ENCODE results near the gene FBXL17. TPM values are rescaled to one million over a fixed set of nuclear protein-coding genes. Genes with fewer than 3 reads are reported as not detected.
A peak's percentile ranks its signal among the peaks of the same experiment; 100 is the strongest.

FBXL17 gene
- total RNA-seq, 1 donor from 2014 or later: 11.6 TPM

DNA sequence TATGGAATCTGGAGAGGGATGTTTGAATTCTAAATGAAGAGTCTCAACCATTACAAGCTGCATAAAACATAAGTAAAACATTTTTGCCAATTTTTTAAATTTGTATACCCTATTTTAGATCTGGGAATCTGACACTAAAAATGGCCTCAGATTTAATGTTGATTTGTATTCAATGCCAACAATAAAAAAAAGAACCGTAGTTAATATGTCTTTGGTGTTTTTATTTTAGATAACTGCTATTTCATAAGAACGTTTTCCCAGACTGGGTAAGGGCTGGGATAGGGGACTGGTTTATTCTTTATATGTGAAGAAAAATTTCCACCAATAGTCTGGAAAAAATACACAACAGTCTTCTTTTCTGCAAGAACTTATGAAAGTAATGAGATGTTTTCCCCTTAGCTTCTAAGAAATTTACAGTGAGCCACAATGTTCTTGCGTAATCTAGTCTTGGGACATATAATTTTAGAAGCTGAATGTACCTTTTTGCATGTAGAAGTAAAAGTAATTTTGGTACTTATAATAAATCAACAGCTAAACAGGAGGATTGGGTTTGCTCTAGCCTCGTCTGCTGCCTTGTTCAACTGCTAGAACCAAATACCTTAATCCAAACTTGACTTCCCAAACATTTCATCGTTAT lies 466.6 kb downstream of the FBXL17 start:
- Histone ChIP-seq H3K27me3 (ENCODE audit: control insufficient read depth, insufficient read depth, low read length) (no peaks in the 10 kb centered on the region), H3K4me3 (ENCODE audit: low read depth, low read length) (no peak overlapping the region), H3K36me3 (ENCODE audit: control insufficient read depth, insufficient read depth, low read length) (no peaks in the 10 kb centered on the region)
- no peak for DNase-seq (ENCODE audit: low read depth)
- TF ChIP-seq, protein P1, sequence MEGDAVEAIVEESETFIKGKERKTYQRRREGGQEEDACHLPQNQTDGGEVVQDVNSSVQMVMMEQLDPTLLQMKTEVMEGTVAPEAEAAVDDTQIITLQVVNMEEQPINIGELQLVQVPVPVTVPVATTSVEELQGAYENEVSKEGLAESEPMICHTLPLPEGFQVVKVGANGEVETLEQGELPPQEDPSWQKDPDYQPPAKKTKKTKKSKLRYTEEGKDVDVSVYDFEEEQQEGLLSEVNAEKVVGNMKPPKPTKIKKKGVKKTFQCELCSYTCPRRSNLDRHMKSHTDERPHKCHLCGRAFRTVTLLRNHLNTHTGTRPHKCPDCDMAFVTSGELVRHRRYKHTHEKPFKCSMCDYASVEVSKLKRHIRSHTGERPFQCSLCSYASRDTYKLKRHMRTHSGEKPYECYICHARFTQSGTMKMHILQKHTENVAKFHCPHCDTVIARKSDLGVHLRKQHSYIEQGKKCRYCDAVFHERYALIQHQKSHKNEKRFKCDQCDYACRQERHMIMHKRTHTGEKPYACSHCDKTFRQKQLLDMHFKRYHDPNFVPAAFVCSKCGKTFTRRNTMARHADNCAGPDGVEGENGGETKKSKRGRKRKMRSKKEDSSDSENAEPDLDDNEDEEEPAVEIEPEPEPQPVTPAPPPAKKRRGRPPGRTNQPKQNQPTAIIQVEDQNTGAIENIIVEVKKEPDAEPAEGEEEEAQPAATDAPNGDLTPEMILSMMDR (IDR thresholded peaks at IDR 0.05; ENCODE audit: insufficient read depth, low read length, poor library complexity, severe bottlenecking): no peak

DNA sequence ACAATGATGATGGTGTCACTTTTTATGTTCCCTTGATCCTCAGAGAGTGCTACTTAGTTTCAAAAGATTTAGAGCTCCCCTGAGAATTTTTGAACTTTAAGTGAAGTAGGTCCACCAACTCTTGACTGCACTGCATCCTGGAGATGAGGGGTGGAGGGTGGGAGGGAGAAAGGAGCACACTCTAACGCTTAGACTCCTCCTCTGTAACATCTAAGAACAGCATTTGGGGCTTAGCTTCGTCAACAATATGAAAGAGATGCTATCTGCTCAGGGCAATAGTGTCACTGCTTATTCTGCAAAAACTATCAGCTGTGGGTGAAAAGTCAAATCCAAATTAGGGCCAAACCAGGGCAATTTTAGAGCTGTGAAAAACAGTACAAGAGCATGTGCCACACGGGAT lies 468.4 kb downstream of the FBXL17 start:
- no peaks in the 10 kb centered on the region for H3K27me3 ChIP-seq (ENCODE audit: control insufficient read depth, insufficient read depth, low read length)
- H3K36me3 ChIP-seq (ENCODE audit: control insufficient read depth, insufficient read depth, low read length): no peaks in the 10 kb centered on the region
- no peak overlapping the region for H3K4me3 ChIP-seq (ENCODE audit: low read depth, low read length)
- no peak for DNase-seq (ENCODE audit: low read depth)
- TF ChIP-seq, protein P1 (IDR thresholded peaks at IDR 0.05; ENCODE audit: insufficient read depth, low read length, poor library complexity, severe bottlenecking): no peak

DNA sequence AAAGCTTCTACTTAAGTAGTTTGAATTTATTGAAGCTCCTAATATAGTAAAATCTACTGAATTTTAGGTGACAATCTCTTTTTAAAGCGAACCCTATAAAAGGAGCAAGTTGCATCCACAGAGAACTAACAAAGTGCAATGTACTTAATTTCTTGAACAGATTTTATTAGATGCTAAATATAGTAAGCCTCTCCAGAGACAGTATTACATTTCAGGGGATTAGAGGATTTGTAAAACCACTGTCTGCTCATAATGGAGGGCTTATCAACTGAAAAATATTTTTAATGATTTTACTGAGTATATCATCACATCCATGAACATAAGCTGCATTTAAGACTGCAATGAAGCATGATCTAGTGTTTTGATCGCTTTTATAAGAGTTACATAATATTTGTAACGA lies 481.2 kb downstream of the FBXL17 start:
- no peaks in the 10 kb centered on the region for H3K27me3 ChIP-seq (ENCODE audit: control insufficient read depth, insufficient read depth, low read length)
- no peak for DNase-seq (ENCODE audit: low read depth)
- H3K4me3 ChIP-seq (ENCODE audit: low read depth, low read length): no peak overlapping the region
- H3K36me3 ChIP-seq (ENCODE audit: control insufficient read depth, insufficient read depth, low read length): no peaks in the 10 kb centered on the region
- TF ChIP-seq, protein P1 (IDR thresholded peaks at IDR 0.05; ENCODE audit: insufficient read depth, low read length, poor library complexity, severe bottlenecking): no peak

DNA sequence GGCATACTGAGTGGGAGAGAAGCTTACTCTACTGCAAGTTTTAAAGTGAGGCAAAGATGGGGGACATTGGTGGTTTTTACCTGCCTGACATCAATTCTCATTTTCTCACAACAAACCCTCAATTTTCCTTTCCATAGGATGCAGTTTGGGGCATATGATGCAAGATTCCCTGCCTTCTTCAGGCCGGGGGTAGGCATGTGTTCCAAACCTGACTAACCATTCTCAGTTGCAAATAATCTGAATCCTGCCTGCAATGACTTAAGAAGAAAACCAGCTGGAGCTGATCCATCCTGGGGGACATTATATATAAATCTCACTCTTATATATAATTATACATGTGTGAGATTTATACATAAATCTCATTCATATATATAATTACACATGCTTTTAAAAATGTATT lies 487.5 kb downstream of the FBXL17 start:
- DNase-seq (ENCODE audit: low read depth): no peak
- no peaks in the 10 kb centered on the region for H3K27me3 ChIP-seq (ENCODE audit: control insufficient read depth, insufficient read depth, low read length)
- no peaks in the 10 kb centered on the region for H3K36me3 ChIP-seq (ENCODE audit: control insufficient read depth, insufficient read depth, low read length)
- TF ChIP-seq, protein P1 (IDR thresholded peaks at IDR 0.05; ENCODE audit: insufficient read depth, low read length, poor library complexity, severe bottlenecking): no peak
- no peak overlapping the region for H3K4me3 ChIP-seq (ENCODE audit: low read depth, low read length)

DNA sequence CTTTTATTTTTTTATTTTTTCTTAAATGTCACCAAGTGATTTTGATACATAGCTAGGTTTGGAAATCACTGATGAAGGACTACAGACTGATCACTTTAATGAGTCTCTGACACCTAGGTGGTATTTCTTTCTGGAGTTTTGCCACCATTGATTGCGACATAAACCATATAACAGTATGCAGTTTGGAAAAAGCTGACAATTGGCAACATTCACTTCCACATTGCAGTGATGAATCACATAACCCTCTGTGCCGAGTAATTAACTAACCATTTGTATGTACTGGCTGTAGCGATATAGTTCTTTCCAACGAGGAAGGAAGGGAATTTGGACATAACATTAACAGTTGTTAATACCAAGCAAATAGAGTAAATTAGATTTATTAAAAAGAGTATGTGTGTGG lies 488.3 kb downstream of the FBXL17 start:
- peak; percentile 26 for DNase-seq (ENCODE audit: low read depth)
- H3K4me3 ChIP-seq (ENCODE audit: low read depth, low read length): no peak overlapping the region
- TF ChIP-seq, protein P1 (IDR thresholded peaks at IDR 0.05; ENCODE audit: insufficient read depth, low read length, poor library complexity, severe bottlenecking): no peak
- no peaks in the 10 kb centered on the region for H3K36me3 ChIP-seq (ENCODE audit: control insufficient read depth, insufficient read depth, low read length)
- H3K27me3 ChIP-seq (ENCODE audit: control insufficient read depth, insufficient read depth, low read length): no peaks in the 10 kb centered on the region

DNA sequence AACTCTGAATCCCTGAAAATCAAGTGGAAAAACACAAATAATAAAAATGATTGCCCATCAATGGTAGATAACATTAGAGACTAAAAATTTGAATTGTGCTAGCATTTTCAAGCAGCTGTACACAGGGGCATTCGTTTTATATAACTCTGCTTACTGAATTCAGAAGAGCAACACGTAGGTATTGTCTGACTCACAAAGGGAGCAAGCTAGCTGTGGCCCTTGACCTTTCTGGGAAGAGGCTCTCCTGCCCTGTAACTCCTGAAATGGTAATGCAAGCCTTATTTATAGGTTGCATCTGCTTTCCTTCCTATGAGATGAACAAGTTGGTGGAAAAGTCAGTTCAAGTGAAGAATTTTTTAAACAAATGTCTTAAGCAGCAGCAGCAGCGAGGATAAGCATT lies 492.5 kb downstream of the FBXL17 start:
- DNase-seq (ENCODE audit: low read depth): no peak
- Histone ChIP-seq H3K36me3 (ENCODE audit: control insufficient read depth, insufficient read depth, low read length) (no peaks in the 10 kb centered on the region), H3K27me3 (ENCODE audit: control insufficient read depth, insufficient read depth, low read length) (no peaks in the 10 kb centered on the region), H3K4me3 (ENCODE audit: low read depth, low read length) (no peak overlapping the region)
- TF ChIP-seq, protein P1 (IDR thresholded peaks at IDR 0.05; ENCODE audit: insufficient read depth, low read length, poor library complexity, severe bottlenecking): no peak

Data from kidney epithelial cell (primary cell).